ELR (cell line): ENCODE data around the gene ANTKMT.
A peak's percentile ranks its signal among the peaks of the same experiment; 100 is the strongest.

ENCODE experiments used
- DNase-seq: peaks from one replicate; pipeline ENCODE4 v3.0.0-alpha.2; 2015; ENCODE audit warnings: low read depth

Gene ANTKMT

GRCh38 chr16:715477-716199 lies 5.3 kb upstream of the ANTKMT start:
- peak; percentile 53 for DNase-seq

- peak; percentile 38 for DNase-seq
Observed at GRCh38 chr16:716200-716568, 4.8 kb upstream of the ANTKMT start.

- no peak for DNase-seq
Observed at GRCh38 chr16:716768-717325, 4.1 kb upstream of the ANTKMT start.

- no peak for DNase-seq
Observed at GRCh38 chr16:717450-718245, 3.3 kb upstream of the ANTKMT start.

- DNase-seq, result no peak
Observed at GRCh38 chr16:718389-718788, 2.6 kb upstream of the ANTKMT start.

GRCh38 chr16:718922-719321 lies 2.0 kb upstream of the ANTKMT start:
- no peak for DNase-seq

- DNase-seq, result peak; percentile 54
Observed at GRCh38 chr16:719815-720446, 1.0 kb upstream of the ANTKMT start.

- peak; percentile 79 for DNase-seq
Observed at GRCh38 chr16:720447-720989, 428 bp upstream of the ANTKMT start.

- DNase-seq, result no peak
Observed at GRCh38 chr16:721765-722540, 1.0 kb downstream of the ANTKMT start.

GRCh38 chr16:722835-723633 lies 2.1 kb downstream of the ANTKMT start:
- DNase-seq, result no peak

- DNase-seq, result no peak
Observed at GRCh38 chr16:723695-724094, 2.7 kb downstream of the ANTKMT start.

GRCh38 chr16:724188-725040 lies 3.5 kb downstream of the ANTKMT start:
- DNase-seq, result no peak

- no peak for DNase-seq
Observed at GRCh38 chr16:725041-725376, 4.1 kb downstream of the ANTKMT start.

- no peak for DNase-seq
Observed at GRCh38 chr16:725463-726187, 4.7 kb downstream of the ANTKMT start.

GRCh38 chr16:726188-726437 lies 5.2 kb downstream of the ANTKMT start:
- DNase-seq, result no peak

GRCh38 chr16:726438-727290 lies 5.7 kb downstream of the ANTKMT start, which contains the start of the genes CCDC78 and HAGHL:
Gene CCDC78 (minus strand): TSS chr16:726443. CDS start chr16:726367, 76 bp downstream.
Gene HAGHL (plus strand): TSS chr16:727106. CDS start chr16:727510, 404 bp downstream.
- DNase-seq, result peak; percentile 52

GRCh38 chr16:727291-727977 lies 6.5 kb downstream of the ANTKMT start:
- no peak for DNase-seq
